ENCODE data around the gene SLC7A5. TPM values are rescaled to one million over a fixed set of nuclear protein-coding genes. Genes with fewer than 3 reads are reported as not detected.

Gene SLC7A5
- total RNA-seq, 1 donor from 2014 or later, result 7.6 TPM

GRCh38 chr16:87842209-87842869 lies 27.0 kb downstream of the SLC7A5 start:
- no peak overlapping the region for H3K27ac ChIP-seq
- TF ChIP-seq, protein P1, sequence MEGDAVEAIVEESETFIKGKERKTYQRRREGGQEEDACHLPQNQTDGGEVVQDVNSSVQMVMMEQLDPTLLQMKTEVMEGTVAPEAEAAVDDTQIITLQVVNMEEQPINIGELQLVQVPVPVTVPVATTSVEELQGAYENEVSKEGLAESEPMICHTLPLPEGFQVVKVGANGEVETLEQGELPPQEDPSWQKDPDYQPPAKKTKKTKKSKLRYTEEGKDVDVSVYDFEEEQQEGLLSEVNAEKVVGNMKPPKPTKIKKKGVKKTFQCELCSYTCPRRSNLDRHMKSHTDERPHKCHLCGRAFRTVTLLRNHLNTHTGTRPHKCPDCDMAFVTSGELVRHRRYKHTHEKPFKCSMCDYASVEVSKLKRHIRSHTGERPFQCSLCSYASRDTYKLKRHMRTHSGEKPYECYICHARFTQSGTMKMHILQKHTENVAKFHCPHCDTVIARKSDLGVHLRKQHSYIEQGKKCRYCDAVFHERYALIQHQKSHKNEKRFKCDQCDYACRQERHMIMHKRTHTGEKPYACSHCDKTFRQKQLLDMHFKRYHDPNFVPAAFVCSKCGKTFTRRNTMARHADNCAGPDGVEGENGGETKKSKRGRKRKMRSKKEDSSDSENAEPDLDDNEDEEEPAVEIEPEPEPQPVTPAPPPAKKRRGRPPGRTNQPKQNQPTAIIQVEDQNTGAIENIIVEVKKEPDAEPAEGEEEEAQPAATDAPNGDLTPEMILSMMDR (IDR thresholded peaks at IDR 0.05), result no peak
- intact Hi-C loops (cut with DNase I), result no loop called here
- no peak for DNase-seq (ENCODE audit: low spot score in 2 of 2)
- no peaks in the 10 kb centered on the region for H3K4me1 ChIP-seq
- H3K27me3 ChIP-seq, result no peaks in the 10 kb centered on the region
- H3K4me3 ChIP-seq, result no peak overlapping the region
- no peaks in the 10 kb centered on the region for H3K9me3 ChIP-seq
- H3K36me3 ChIP-seq, result no peaks in the 10 kb centered on the region

DNA sequence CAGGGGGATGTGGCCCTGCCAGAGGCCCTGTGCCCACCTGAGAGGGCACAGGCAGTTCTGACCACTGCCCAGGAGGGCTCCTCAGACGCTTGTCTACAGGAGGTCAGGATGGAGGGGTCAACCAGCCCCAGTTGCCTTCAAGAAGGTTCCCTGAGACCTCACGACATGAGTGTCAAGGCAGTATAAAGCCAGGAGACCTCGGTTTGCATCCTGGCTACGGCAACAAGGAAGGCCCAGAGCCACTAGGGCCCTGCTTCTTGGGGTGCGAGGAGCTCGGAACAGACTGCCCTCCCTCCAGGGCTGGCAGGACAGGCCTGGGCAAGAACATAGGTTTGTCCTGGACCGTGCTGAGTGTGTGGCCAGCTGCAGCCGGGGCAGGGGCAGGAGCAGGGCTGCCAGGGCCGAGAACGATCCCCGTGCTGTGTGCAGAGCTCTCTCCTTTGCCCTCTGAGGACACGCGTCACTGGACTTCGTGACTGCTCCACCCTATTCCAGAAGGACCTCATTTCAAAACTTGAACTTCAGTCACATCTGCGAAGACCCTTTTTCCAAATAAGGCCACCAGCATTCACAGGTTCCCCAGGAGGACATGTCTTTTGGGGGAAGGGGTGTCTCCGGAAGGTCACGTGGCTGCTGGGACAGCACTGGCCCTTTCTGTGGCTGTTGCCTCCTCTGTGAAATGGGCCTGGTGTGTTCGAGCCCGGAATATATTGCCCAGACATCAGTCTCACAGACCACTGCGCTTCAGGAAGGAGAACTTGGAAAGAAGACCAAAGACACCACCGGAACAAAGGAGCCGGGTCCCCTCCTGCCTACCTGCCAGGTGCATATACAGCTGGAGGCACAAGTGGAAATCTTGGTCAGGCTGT lies 27.7 kb downstream of the SLC7A5 start:
- Histone ChIP-seq H3K4me3 (no peak overlapping the region), H3K36me3 (no peaks in the 10 kb centered on the region), H3K9me3 (no peaks in the 10 kb centered on the region), H3K27me3 (no peaks in the 10 kb centered on the region), H3K4me1 (no peaks in the 10 kb centered on the region), H3K27ac (no peak overlapping the region)
- TF ChIP-seq, protein P1 (IDR thresholded peaks at IDR 0.05), result no peak
- no peak for DNase-seq (ENCODE audit: low spot score in 2 of 2)
- intact Hi-C loops (cut with DNase I), result no loop called here

DNA sequence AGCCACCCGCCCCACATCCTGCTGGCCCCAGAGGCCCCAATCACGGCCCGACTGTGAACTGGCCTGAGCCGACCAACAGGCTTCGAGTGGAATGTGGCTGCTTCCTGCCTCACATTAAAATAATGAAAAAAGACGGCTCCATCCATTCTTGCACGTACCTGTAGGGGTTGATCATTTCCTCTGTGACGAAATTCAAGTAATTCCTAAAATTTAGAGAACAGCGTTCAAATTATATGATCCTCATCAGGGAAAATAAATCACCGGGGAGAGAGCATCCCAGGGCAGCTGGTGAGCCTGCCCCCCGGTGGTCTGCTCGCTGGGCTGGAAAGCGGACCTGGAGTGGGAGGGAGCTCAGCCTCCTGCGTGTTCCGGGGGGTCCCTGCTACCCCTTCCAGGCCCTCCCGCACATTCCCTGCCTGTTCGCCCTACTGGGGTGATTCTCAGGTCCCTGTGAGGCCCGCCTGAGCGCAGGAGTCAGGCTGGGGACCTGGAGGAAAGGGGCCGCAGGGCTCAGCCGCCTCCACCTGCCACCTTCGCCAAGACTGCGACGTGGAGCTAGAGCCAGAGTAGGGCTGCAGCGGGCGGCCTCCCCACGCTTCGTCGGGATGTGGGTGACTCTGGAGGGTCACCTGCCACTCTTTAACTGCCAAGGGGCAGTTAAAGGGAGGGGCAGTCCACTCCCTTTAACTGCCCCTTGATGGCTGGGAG lies 28.9 kb downstream of the SLC7A5 start:
- DNase-seq (ENCODE audit: low spot score in 2 of 2), result no peak
- no peak overlapping the region for H3K4me3 ChIP-seq
- intact Hi-C loops (cut with DNase I), result no loop called here
- no peaks in the 10 kb centered on the region for H3K27me3 ChIP-seq
- H3K36me3 ChIP-seq, result no peaks in the 10 kb centered on the region
- H3K9me3 ChIP-seq, result no peaks in the 10 kb centered on the region
- no peaks in the 10 kb centered on the region for H3K4me1 ChIP-seq
- TF ChIP-seq, protein P1 (IDR thresholded peaks at IDR 0.05), result no peak
- H3K27ac ChIP-seq, result no peak overlapping the region

DNA sequence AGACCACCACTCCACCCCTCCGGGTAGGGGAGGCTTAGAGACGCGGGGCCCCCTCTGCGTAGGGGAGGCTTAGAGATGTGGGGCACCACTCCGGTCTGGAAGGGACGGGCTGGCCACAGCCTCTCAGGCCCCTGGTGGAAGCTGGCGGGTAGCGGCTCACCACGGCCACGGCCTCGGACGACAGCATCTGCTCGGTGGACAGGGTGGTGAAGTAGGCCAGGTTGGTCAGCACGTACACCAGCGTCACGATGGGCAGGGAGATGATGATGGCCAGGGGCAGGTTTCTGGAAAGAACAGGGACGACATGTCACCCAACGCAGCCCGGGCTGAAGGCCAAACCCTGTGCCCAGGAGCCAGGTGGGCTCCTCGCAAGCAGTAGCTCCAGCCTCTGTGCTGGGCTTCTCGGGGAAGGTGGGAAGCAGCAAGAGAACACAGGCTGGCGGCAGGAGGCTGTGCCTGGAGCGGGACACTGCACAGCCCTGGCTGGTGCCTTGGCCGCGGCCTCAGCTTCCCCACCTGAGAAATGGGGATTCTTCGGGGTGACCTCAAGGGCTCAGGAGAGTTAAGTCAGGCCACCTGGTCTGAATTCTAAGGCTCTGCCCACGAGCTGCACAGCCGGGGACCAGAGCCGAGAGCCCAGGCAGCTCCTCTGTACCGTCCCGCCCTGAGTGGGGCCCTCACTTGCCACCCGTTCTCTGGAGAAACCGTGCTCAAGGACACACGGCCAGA lies 29.6 kb downstream of the SLC7A5 start:
- no peaks in the 10 kb centered on the region for H3K9me3 ChIP-seq
- H3K4me1 ChIP-seq, result no peaks in the 10 kb centered on the region
- no peaks in the 10 kb centered on the region for H3K27me3 ChIP-seq
- no peak overlapping the region for H3K27ac ChIP-seq
- TF ChIP-seq, protein P1 (IDR thresholded peaks at IDR 0.05), result no peak
- no peak for DNase-seq (ENCODE audit: low spot score in 2 of 2)
- no peak overlapping the region for H3K4me3 ChIP-seq
- intact Hi-C loops (cut with DNase I), result loop anchor here (5.0 kb wide), 1 partner anchor 57 kb away; no protein-coding TSS in a partner anchor
- H3K36me3 ChIP-seq, result no peaks in the 10 kb centered on the region
